HuH-7.5 (cell line): Measurements from ENCODE around the gene NAIP.
"Not testable (repeated sequence)": the region's sequence is repeated elsewhere in the genome, so short reads cannot be mapped to it uniquely, and the experiment has no call there.

Experiments used
- DNase-seq: peaks from one replicate; pipeline ENCODE4 v3.0.0; 2011; ENCODE audit warnings: low spot score

NAIP gene, protein sequence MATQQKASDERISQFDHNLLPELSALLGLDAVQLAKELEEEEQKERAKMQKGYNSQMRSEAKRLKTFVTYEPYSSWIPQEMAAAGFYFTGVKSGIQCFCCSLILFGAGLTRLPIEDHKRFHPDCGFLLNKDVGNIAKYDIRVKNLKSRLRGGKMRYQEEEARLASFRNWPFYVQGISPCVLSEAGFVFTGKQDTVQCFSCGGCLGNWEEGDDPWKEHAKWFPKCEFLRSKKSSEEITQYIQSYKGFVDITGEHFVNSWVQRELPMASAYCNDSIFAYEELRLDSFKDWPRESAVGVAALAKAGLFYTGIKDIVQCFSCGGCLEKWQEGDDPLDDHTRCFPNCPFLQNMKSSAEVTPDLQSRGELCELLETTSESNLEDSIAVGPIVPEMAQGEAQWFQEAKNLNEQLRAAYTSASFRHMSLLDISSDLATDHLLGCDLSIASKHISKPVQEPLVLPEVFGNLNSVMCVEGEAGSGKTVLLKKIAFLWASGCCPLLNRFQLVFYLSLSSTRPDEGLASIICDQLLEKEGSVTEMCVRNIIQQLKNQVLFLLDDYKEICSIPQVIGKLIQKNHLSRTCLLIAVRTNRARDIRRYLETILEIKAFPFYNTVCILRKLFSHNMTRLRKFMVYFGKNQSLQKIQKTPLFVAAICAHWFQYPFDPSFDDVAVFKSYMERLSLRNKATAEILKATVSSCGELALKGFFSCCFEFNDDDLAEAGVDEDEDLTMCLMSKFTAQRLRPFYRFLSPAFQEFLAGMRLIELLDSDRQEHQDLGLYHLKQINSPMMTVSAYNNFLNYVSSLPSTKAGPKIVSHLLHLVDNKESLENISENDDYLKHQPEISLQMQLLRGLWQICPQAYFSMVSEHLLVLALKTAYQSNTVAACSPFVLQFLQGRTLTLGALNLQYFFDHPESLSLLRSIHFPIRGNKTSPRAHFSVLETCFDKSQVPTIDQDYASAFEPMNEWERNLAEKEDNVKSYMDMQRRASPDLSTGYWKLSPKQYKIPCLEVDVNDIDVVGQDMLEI (N-terminal part only)

GRCh38 chr5:71025289-71025953 lies at the start of gene NAIP:
Gene NAIP, minus strand, starts transcription at chr5:71025339. Its CDS starts 12,424 bp downstream, at chr5:71012915.
- not testable (repeated sequence) for DNase-seq

GRCh38 chr5:71067262-71067928 lies 42.3 kb upstream of the NAIP start, which contains the start of gene GTF2H2:
Gene GTF2H2, minus strand, starts transcription at chr5:71067676. Its CDS starts 4,913 bp downstream, at chr5:71062763.
- not testable (repeated sequence) for DNase-seq

DNA sequence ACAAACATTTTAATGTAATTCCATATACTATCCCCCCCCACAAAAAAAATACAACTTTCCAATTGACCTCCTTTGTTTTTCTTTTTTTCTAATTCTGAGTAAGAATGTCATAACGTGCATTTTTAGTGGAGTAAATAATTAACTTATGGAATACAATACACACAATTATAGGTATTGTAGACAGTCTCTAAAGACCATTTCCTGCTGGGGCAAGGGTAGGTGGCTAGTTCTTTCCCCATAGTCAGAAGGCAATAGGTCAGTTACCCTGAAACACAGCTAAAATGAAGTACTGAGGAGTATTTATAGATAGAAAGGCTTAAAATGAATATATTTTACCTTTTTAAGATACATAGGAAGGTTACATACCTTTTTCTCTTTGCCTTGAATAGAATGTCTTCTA lies 36.2 kb upstream of the NAIP start:
- DNase-seq: not testable (repeated sequence)

- DNase-seq: not testable (repeated sequence)
Measured at GRCh38 chr5:71059426-71059825, 34.3 kb upstream of the NAIP start.

DNA sequence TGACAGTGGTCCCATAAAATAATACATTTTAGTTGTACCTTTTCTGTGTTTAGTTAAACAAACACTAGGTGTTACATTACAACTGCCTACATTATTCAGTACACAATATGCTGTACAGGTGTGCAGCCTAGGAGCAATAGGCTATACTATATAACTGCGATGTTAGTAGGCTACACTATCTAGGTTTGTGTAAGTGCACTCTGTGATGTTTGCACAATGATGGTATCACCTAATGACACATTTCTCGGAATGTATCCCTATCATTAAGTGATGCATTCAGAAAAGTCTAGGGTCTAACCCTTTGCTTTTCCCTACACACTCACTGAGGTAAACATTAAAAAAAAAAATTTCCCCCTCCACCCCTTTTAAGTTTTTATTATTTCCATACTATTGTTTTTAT lies 19.7 kb upstream of the NAIP start:
- not testable (repeated sequence) for DNase-seq

DNA sequence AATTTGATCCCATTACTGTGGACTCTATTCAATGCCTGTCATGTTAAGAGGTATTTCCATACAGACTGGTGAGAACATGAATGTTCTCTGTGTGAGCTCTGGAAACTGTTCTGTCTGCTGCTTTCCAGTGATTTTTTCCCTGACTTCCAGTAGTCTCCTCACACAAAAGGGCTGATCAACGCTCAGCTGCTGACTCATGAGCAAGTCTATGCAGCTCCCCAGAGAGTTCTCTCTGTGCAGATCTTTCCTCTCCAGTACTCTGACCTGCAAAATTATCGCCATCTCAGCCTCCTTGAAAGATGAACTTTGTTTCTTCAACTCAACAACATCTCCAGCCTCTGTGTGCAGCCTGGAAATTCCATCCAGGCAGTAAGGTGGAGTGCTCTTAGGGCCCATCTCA lies 19.0 kb upstream of the NAIP start:
- DNase-seq: not testable (repeated sequence)

- DNase-seq: not testable (repeated sequence)
Measured at GRCh38 chr5:71031046-71031776, 6.1 kb upstream of the NAIP start.

DNA sequence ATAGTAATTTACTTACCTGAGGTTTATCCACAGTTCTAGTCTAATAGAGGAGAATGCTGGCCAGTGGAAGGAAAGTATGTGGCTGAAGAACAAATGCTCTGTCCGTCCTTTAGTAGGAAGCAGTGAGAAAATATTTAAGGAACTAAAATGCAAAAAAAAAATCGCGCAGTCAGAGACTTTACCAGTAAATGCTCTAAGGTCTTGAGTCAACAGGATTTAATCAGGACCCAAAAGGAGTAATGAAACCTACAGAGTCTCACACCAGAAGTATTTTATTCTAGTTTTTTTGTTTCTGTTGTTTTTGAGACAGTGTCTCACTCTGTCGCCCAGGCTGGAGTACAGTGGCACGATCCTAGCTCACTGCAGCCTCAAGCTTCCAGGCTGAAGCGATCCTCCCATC lies 4.5 kb downstream of the NAIP start:
- DNase-seq: not testable (repeated sequence)

GRCh38 chr5:71018376-71019005 lies 6.6 kb downstream of the NAIP start:
- not testable (repeated sequence) for DNase-seq

DNA sequence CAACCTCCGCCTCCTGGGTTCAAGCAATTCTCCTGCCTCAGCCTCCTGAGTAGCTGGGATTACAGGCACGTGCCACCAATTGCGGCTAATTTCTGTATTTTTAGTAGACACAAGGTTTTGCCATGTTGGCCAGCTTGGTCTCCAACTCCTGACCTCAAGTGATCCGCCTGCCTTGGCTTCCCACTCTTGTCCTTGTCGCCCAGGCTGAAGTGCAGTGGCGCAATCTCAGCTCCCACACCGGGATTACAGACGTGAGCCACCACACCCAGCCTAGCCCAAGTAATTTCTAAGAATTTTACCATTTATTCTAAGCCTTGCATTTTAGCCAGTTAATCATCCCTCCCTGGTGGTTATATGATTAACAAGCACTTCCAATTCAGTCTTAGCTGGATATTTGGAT lies 11.0 kb downstream of the NAIP start:
- no peak for DNase-seq

GRCh38 chr5:71013575-71013974 lies 11.6 kb downstream of the NAIP start:
- DNase-seq: no peak

- DNase-seq: no peak
Measured at GRCh38 chr5:71011194-71011792, 13.8 kb downstream of the NAIP start.

DNA sequence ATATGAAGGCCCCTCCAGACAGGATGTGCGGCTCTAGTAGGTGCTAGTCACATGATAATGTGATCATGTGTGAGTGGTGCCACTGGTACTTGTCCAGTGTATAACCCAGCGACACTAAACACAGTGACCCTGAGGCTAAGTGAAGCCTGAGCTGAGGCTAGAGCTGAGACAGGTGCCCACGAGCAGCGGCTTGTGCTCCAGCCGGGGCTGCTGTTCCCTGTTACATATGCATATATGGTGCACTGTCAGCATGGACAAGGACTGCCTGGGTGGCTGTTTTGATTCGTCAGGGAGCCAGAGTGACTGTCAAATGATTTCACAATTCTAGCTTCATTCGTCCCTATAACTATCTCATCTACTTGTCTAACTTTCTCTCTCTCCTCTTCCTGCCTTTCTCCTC lies 18.2 kb downstream of the NAIP start:
- DNase-seq: not testable (repeated sequence)

GRCh38 chr5:70984882-70985281 lies 40.3 kb downstream of the NAIP start:
- not testable (repeated sequence) for DNase-seq

GRCh38 chr5:70967220-70967619 lies 57.9 kb downstream of the NAIP start:
- DNase-seq: not testable (repeated sequence)

DNA sequence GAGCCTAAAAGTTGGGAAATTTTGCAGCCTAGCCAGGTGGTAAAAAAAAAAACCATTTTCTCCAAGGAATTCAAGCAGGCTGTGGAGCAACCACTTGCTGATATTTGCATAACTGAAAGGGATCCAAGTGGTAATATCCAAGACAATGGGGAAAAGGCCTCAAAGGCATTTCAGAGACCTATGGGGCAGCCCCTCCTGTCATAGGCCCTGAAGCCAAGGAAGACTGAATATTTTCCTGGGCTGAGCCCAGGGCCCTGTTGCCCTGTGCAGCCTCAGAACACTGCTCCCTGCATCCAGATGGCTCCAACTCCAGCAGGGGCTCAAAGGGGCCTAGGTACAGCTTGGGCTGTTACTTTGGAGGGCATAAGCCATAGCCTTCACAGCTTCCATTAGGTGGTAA lies 60.6 kb downstream of the NAIP start:
- not testable (repeated sequence) for DNase-seq

DNA sequence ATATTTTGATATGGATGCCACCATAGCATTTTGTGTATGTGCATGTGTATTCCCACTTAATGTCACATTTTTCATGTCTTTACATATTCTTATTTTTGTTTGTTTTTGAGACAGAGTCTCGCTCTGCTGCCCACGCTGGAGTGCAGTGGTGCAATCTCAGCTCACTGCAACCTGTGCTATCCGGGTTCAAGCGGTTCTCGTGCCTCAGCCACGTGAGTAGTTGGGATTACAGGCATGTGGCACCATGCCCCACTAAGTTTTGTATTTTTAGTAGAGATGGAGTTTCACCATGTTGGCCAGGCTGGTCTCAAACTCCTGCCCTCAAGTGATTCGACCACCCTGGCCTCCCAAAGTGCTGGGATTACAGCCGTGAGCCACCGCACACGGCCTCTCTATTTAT lies 72.1 kb downstream of the NAIP start:
- not testable (repeated sequence) for DNase-seq

- DNase-seq: not testable (repeated sequence)
Measured at GRCh38 chr5:70932560-70932959, 92.6 kb downstream of the NAIP start.

DNA sequence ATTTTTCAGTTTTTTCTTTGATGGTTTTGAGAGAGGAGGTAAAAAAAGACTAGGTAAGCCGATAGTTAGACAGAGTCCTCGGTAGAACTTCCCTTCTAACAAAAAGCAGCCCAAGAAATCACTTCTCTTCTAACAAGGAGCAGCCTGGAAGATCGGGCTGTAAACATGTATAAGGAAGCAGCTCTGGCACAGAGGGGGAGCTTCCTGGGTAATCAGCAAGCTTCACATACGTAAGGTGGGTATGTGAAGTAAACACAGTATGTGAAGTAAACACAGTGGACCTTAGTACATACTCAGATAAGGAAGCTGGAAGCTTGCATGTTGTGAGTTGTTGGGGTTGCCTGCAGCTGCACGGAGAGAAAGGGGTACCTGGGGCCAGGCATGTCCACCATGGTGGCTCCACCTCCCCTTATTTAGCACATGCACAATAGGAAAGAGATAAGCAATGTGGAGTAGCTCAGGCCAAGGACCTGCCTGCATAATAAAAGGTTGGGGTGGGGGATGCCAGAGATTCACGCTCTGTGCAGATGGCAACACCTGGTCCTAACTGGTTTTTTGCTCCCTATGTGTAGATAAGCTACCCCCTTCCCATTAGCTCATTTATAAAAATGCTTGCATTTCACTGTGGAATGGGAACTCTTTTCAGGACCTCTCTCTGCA lies 93.3 kb downstream of the NAIP start:
- not testable (repeated sequence) for DNase-seq
